ENCODE measurements around the gene CADPS2. TPM values are rescaled to one million over a fixed set of nuclear protein-coding genes. Genes with fewer than 3 reads are reported as not detected.

CADPS2 gene
- total RNA-seq, 1 experiment from 2014 or later: 16.4 TPM

- peaks cover 3% of the 10 kb centered on the region for H3K4me1 Mint-ChIP-seq (ENCODE audit: low read depth, unreplicated experiment)
- H3K36me3 Mint-ChIP-seq (ENCODE audit: insufficient read depth, unreplicated experiment): no peaks in the 10 kb centered on the region
- BruUV-seq (replicated peaks): no TSS peak
- DNase-seq: no peak
- H3K4me3 Mint-ChIP-seq (ENCODE audit: low read depth, unreplicated experiment): no peak overlapping the region
- no peak overlapping the region for H3K27ac Mint-ChIP-seq (ENCODE audit: unreplicated experiment)
- H3K9me3 Mint-ChIP-seq (ENCODE audit: low read depth, unreplicated experiment): no peaks in the 10 kb centered on the region
- intact Hi-C loops (cut with micrococcal nuclease; ENCODE audit: unreplicated experiment): no loop called here
- CTCF ChIA-PET: no interaction called here
- no peaks in the 10 kb centered on the region for H3K27me3 Mint-ChIP-seq (ENCODE audit: unreplicated experiment)
- no peak for TF ChIP-seq CTCF (IDR thresholded peaks at IDR 0.05; ENCODE audit: unreplicated experiment)
These were observed 365.2 kb downstream of the CADPS2 start for GRCh38 chr7:122520971-122521555.

- no peaks in the 10 kb centered on the region for H3K27me3 Mint-ChIP-seq (ENCODE audit: unreplicated experiment)
- H3K27ac Mint-ChIP-seq (ENCODE audit: unreplicated experiment): no peak overlapping the region
- no peaks in the 10 kb centered on the region for H3K9me3 Mint-ChIP-seq (ENCODE audit: low read depth, unreplicated experiment)
- no peak for TF ChIP-seq CTCF (IDR thresholded peaks at IDR 0.05; ENCODE audit: unreplicated experiment)
- BruUV-seq (replicated peaks): no TSS peak
- no peak for DNase-seq
- no peak overlapping the region for H3K4me3 Mint-ChIP-seq (ENCODE audit: low read depth, unreplicated experiment)
- intact Hi-C loops (cut with micrococcal nuclease; ENCODE audit: unreplicated experiment): no loop called here
- H3K4me1 Mint-ChIP-seq (ENCODE audit: low read depth, unreplicated experiment): peaks cover 12% of the 10 kb centered on the region
- CTCF ChIA-PET: no interaction called here
- no peaks in the 10 kb centered on the region for H3K36me3 Mint-ChIP-seq (ENCODE audit: insufficient read depth, unreplicated experiment)
These were observed 367.8 kb downstream of the CADPS2 start for GRCh38 chr7:122518488-122518887.

- CTCF ChIA-PET: no interaction called here
- no TSS peak for BruUV-seq (replicated peaks)
- H3K27ac Mint-ChIP-seq (ENCODE audit: unreplicated experiment): no peak overlapping the region
These were observed 368.7 kb downstream of the CADPS2 start for GRCh38 chr7:122517576-122517975.

GRCh38 chr7:122515404-122515803 is 370.9 kb downstream of the CADPS2 start:
- Mint-ChIP-seq H3K27ac (ENCODE audit: unreplicated experiment) (no peak overlapping the region), H3K4me1 (ENCODE audit: low read depth, unreplicated experiment) (peaks cover 12% of the 10 kb centered on the region), H3K9me3 (ENCODE audit: low read depth, unreplicated experiment) (no peaks in the 10 kb centered on the region), H3K27me3 (ENCODE audit: unreplicated experiment) (no peaks in the 10 kb centered on the region), H3K36me3 (ENCODE audit: insufficient read depth, unreplicated experiment) (no peaks in the 10 kb centered on the region), H3K4me3 (ENCODE audit: low read depth, unreplicated experiment) (no peak overlapping the region)
- intact Hi-C loops (cut with micrococcal nuclease; ENCODE audit: unreplicated experiment): no loop called here
- CTCF ChIA-PET: no interaction called here
- peak; percentile 2 for DNase-seq
- no TSS peak for BruUV-seq (replicated peaks)
- TF ChIP-seq CTCF (IDR thresholded peaks at IDR 0.05; ENCODE audit: unreplicated experiment): no peak

More at GRCh38 chr7:122517576-122517975, 368.7 kb downstream of the CADPS2 start:
- Mint-ChIP-seq H3K4me3 (ENCODE audit: low read depth, unreplicated experiment) (no peak overlapping the region), H3K27me3 (ENCODE audit: unreplicated experiment) (no peaks in the 10 kb centered on the region), H3K36me3 (ENCODE audit: insufficient read depth, unreplicated experiment) (no peaks in the 10 kb centered on the region), H3K9me3 (ENCODE audit: low read depth, unreplicated experiment) (no peaks in the 10 kb centered on the region), H3K4me1 (ENCODE audit: low read depth, unreplicated experiment) (peaks cover 12% of the 10 kb centered on the region)
- DNase-seq: no peak
- intact Hi-C loops (cut with micrococcal nuclease; ENCODE audit: unreplicated experiment): no loop called here
- no peak for TF ChIP-seq CTCF (IDR thresholded peaks at IDR 0.05; ENCODE audit: unreplicated experiment)

Measured in Calu3 (cell line).